Thymus (tissue), 11 donors: ENCODE results near the gene VSTM4. TPM values are rescaled to one million over a fixed set of nuclear protein-coding genes. Genes with fewer than 3 reads are reported as not detected.
A peak's percentile ranks its signal among the peaks of the same experiment; 100 is the strongest.

Experiments
- DNase-seq, 9 donors: peaks; one replicate each; pipeline ENCODE4 v3.0.0-alpha.2; 2013; ENCODE audit warnings: low spot score in 9 of 9, low read depth in 6 of 9, missing footprints in 1 of 9
- H3K27ac ChIP-seq, 2 donors: one replicate each; pipeline ENCODE4 v1.5.1; 2013; ENCODE audit warnings: control low read depth in 1 of 2, low read depth in 1 of 2, low read length in 1 of 2, mild to moderate bottlenecking in 1 of 2, moderate library complexity in 1 of 2
- H3K27me3 ChIP-seq, 2 donors: one replicate each; pipeline ENCODE4 v1.5.1; 2013; ENCODE audit warnings: low read length in 1 of 2; ENCODE audit not compliant: control insufficient read depth in 2 of 2, insufficient read depth in 1 of 2
- H3K36me3 ChIP-seq, 2 donors: one replicate each; pipeline ENCODE4 v1.5.1; 2013; ENCODE audit warnings: low read length in 1 of 2, mild to moderate bottlenecking in 1 of 2, moderate library complexity in 1 of 2; ENCODE audit not compliant: control insufficient read depth in 2 of 2, insufficient read depth in 2 of 2
- H3K4me1 ChIP-seq, 2 donors: one replicate each; pipeline ENCODE4 v1.5.1; 2013; ENCODE audit warnings: low read length in 2 of 2; ENCODE audit not compliant: control insufficient read depth in 2 of 2, insufficient read depth in 2 of 2
- H3K4me3 ChIP-seq, 2 donors: one replicate each; pipeline ENCODE4 v1.5.1; 2013; ENCODE audit warnings: low read length in 2 of 2, control low read depth in 1 of 2, mild to moderate bottlenecking in 1 of 2
- H3K9me3 ChIP-seq, 2 donors: one replicate each; pipeline ENCODE4 v1.5.1; 2013; ENCODE audit warnings: low read length in 1 of 2, mild to moderate bottlenecking in 1 of 2; ENCODE audit not compliant: control insufficient read depth in 2 of 2, insufficient read depth in 1 of 2
- WGBS: extraction: QIAGEN DNeasy Blood & Tissue Kit; methylation state at CpG from one replicate; pipeline ENCODE4 v1.1.7; 2013; 5-methylcytosine and 5-hydroxymethylcytosine counted together
- polyA plus RNA-seq: library from polyadenylated mRNA; stranded (reverse); fragments of 200-250 nt; gene quantifications from one replicate; pipeline ENCODE4 v1.2.3, GENCODE V29; 2013
- total RNA-seq: library from RNA; stranded (reverse); fragments of 120-200 nt; gene quantifications from one replicate; pipeline ENCODE4 v1.2.4, GENCODE V29; 2013
- donor health status: healthy.

The VSTM4 gene
- total and polyA plus RNA-seq, 2 donors, result 2.3 to 3.4 TPM

- no peaks in the 10 kb centered on the region for H3K27me3 ChIP-seq
- peaks cover 2 to 13% of the 10 kb centered on the region in 2 donors for H3K4me1 ChIP-seq
- H3K4me3 ChIP-seq, result no peak overlapping the region
- no peak overlapping the region for H3K27ac ChIP-seq
- 93% methylated on average over 1 of the region's 1 CpG for WGBS
- H3K9me3 ChIP-seq, result peaks cover 0 to 5% of the 10 kb centered on the region in 2 donors
- H3K36me3 ChIP-seq, result no peaks in the 10 kb centered on the region
- DNase-seq, result no peak
Observed at GRCh38 chr10:49129376-49129775, 14.1 kb upstream of the VSTM4 start.

DNA sequence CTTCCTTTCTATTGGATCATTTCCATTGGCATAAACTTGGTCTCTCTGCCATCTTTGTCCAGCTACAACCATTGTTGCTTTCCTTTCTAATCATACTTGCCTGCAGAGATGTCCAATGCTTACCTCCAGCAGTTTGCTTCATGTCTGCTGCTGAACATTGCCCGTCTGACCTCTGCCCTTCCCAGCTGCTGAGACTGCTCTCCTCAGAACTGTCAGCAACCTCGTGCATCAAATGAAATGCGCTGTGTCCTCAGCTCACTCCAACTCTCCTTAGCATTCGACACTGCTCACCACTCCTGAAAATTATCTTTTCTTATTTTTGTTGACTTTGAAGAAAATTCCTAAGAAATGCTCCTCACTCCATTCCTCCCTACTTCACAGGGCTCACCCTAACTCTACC, 13.5 kb upstream of the VSTM4 start:
- DNase-seq, result no peak
- no peaks in the 10 kb centered on the region for H3K36me3 ChIP-seq
- H3K4me3 ChIP-seq, result no peak overlapping the region
- H3K9me3 ChIP-seq, result peaks cover 0 to 3% of the 10 kb centered on the region in 2 donors
- 95% methylated on average over 4 of the region's 4 CpGs for WGBS
- peaks cover 0 to 8% of the 10 kb centered on the region in 2 donors for H3K4me1 ChIP-seq
- no peaks in the 10 kb centered on the region for H3K27me3 ChIP-seq
- no peak overlapping the region for H3K27ac ChIP-seq

DNA sequence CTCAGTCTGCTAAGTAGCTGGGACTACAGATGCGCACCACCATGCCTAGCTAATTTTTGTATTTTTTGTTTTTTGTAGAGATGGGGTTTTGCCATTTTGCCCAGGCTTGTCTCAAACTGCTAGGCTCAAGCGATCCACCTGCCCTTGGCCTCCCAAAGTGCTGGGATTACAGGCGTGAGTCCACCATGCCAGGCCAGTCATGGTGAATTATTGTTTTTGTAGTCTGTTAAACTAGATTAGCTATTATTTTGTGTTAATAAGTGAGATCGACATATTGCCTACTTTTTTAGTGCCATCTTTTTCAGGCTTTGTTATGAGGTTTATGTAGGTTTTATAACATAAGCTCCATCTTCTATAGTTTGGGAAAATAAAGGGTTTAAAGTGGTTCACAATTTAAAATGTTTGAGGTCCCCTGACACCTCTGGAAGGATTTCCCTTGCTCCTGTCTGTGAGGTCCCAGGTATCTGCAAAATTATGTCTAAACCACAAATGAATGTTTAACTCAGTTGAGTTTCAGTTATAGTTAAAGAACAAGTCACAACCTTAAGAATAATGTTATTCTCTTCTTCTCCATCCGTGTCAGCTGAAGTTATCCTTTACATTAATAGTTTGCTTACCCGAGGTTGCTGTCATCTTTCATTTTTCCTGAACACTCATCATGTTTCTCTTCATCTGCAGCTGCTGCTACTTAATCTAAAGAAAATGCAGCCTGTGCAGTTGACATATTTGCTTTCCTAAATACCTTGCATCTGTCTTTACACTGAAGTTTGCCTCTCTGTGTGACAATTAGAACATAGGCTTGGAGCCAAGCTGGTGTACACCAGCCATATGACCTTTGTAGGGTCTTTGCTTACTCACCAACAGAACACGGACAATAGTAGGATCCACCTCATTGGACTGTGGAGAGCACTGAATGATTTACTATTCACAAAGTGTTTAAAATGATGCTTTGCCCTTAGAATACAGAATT, 8.9 kb upstream of the VSTM4 start:
- no peak overlapping the region for H3K4me3 ChIP-seq
- 94% methylated on average over 7 of the region's 7 CpGs for WGBS
- no peaks in the 10 kb centered on the region for H3K36me3 ChIP-seq
- H3K4me1 ChIP-seq, result peaks cover 5 to 26% of the 10 kb centered on the region in 2 donors
- H3K27ac ChIP-seq, result peak overlapping the region in 1 of 2 donors; percentile 47
- H3K9me3 ChIP-seq, result no peaks in the 10 kb centered on the region
- DNase-seq, result no peak
- H3K27me3 ChIP-seq, result no peaks in the 10 kb centered on the region

DNA sequence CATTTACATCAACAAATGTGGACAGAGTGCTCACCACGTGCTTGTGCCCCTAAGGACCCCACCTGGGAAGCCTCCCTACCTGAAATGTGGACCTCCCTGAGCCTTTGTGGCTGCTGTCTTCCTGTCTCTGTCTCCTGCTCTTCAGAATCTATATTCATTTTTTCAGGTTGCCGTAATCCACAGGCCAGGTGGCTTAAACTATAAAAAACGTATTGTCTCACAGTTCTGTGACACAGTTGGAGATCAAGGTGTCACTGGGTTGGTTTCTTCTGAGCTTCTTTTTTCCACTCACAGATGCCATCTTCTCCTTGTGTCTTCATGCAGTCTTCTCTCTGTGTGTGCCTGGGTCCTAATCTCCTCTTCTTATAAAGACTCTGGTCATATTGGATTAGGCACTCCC, 5.6 kb upstream of the VSTM4 start:
- Histone ChIP-seq H3K36me3 (no peaks in the 10 kb centered on the region), H3K9me3 (no peaks in the 10 kb centered on the region), H3K4me1 (peaks cover 7 to 49% of the 10 kb centered on the region in 2 donors), H3K27me3 (peaks cover 0 to 3% of the 10 kb centered on the region in 2 donors), H3K27ac (peak overlapping the region in 1 of 2 donors; percentile 95), H3K4me3 (no peak overlapping the region)
- peak in 6 of 9 donors; percentile 33 to 75 (median 62) for DNase-seq
- WGBS, result 54% methylated on average over 3 of the region's 3 CpGs

DNA sequence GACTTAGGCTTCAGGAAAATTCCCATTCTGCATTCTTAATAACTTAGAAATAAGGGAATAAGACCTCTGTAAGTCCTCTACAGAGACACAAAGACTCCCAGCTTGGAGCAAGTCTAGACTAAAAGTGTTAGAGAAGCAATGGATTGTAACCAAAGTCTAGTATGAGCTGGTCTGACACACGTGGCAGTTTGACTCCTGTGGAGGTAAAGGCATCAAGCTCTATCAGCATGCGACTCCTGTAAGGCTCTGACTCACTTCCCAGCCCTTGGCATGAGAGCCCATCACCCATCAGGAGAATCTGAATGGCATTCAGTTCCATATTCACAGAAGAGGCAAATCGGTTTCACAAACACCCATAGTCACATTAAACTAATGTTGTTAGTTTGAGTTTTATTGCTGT, 4.4 kb upstream of the VSTM4 start:
- Histone ChIP-seq H3K27ac (peak overlapping the region in 1 of 2 donors; percentile 95), H3K4me3 (no peak overlapping the region), H3K27me3 (peaks cover 8 to 11% of the 10 kb centered on the region in 2 donors), H3K4me1 (peaks cover 7 to 57% of the 10 kb centered on the region in 2 donors), H3K36me3 (no peaks in the 10 kb centered on the region), H3K9me3 (no peaks in the 10 kb centered on the region)
- WGBS, result 86% methylated on average over 3 of the region's 3 CpGs
- no peak for DNase-seq

- H3K4me1 ChIP-seq, result peaks cover 7 to 63% of the 10 kb centered on the region in 2 donors
- peaks cover 11 to 21% of the 10 kb centered on the region in 2 donors for H3K27me3 ChIP-seq
- H3K36me3 ChIP-seq, result no peaks in the 10 kb centered on the region
- peak in 2 of 9 donors; percentile 33 to 55 for DNase-seq
- H3K4me3 ChIP-seq, result no peak overlapping the region
- peak overlapping the region in 1 of 2 donors; percentile 68 for H3K27ac ChIP-seq
- no peaks in the 10 kb centered on the region for H3K9me3 ChIP-seq
- WGBS, result 85% methylated on average over 6 of the region's 6 CpGs
Observed at GRCh38 chr10:49118430-49119074, 3.2 kb upstream of the VSTM4 start.

- 92% methylated on average over 4 of the region's 4 CpGs for WGBS
- Histone ChIP-seq H3K36me3 (no peaks in the 10 kb centered on the region), H3K27me3 (peaks cover 11 to 21% of the 10 kb centered on the region in 2 donors), H3K9me3 (no peaks in the 10 kb centered on the region), H3K27ac (peak overlapping the region in 1 of 2 donors; percentile 68), H3K4me1 (peaks cover 7 to 71% of the 10 kb centered on the region in 2 donors), H3K4me3 (no peak overlapping the region)
- no peak for DNase-seq
Observed at GRCh38 chr10:49117376-49118070, 2.2 kb upstream of the VSTM4 start.

DNA sequence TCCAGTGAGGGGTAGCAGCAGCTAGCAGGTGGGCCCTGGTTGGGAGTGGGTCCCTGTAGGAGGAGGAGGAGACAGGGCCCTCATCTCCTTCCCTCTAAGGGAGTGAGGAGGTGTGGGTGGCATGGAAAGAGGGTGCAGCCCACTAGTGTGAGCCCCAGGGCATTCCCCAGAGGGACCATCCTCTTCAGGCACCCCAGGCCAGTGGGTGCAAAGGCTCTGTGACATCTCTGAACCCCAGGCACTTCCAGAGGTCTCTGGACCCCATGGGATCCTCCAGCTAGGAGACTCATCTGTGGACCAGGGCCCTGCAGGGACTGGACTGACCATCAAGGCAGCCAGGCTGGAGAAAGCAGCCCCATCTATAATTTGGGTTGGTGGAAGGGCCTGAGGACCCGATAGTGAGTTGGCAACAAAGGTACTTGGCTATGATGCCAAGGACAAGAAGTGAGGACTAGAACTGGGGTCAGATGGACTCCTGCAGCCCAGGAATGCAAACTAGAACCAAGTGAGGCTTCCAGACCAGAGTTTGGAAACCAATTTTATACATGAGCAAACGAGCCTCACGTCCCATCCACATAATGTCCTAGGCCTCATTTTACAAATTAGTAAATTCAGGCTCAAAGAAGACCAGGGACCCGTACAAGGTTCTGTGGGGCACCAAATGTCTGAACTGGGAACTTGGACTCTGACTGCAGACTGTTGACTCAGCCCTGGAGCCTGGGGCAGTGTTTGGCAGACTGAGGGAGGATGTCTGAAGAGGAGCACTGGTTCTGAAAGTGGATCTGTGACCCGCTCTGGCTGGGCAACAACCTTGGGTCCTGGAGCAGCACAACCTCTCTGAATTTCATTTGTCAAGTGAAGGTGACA, 1.4 kb upstream of the VSTM4 start:
- H3K4me1 ChIP-seq, result peaks cover 7 to 69% of the 10 kb centered on the region in 2 donors
- WGBS, result 94% methylated on average over 5 of the region's 5 CpGs
- H3K27ac ChIP-seq, result no peak overlapping the region
- no peaks in the 10 kb centered on the region for H3K36me3 ChIP-seq
- H3K9me3 ChIP-seq, result no peaks in the 10 kb centered on the region
- DNase-seq, result no peak
- no peak overlapping the region for H3K4me3 ChIP-seq
- H3K27me3 ChIP-seq, result peaks cover 11 to 21% of the 10 kb centered on the region in 2 donors
